ENCODE data around the gene CD207.

GRCh38 chr2:70831861-70832260, 3.8 kb downstream of the CD207 start:
- no peak for TF ChIP-seq POLR2A (IDR thresholded peaks at IDR 0.05)
- no peak for TF ChIP-seq CTCF (IDR thresholded peaks at IDR 0.05)
